ENCODE results near the gene TAL1.

- TF ChIP-seq CTCF (conservative IDR thresholded peaks at IDR 0.05) (no peak), ZFX (IDR thresholded peaks at IDR 0.05) (no peak)
These were observed 15.6 kb downstream of the TAL1 start for GRCh38 chr1:47216278-47217059.
